MCF 10A (cell line): ENCODE data around the gene RNU6-9. TPM values are rescaled to one million over a fixed set of nuclear protein-coding genes. Genes with fewer than 3 reads are reported as not detected.

Experiments
- BruUV-seq: library from RNA; stranded (reverse); fragments of 400-500 nt; replicated peaks from 2 replicates; lab custom pipeline; 2021; lab: Mats Ljungman, UMichigan
- CTCF ChIA-PET: fragments of 300-600 bp; sonication (Branson Sonifier 250); formaldehyde crosslinking; extraction: SDS; loops from one replicate; lab custom pipeline; 2021; ENCODE audit warnings: antibody characterized with exemption, inconsistent platforms; lab: Yijun Ruan, JAX
- POLR2A ChIA-PET: fragments of 300-600, 350-650 bp; sonication (Branson Sonifier 250); formaldehyde crosslinking; extraction: SDS; loops from one replicate; lab custom pipeline; 2020; ENCODE audit warnings: antibody characterized with exemption, inconsistent platforms; lab: Yijun Ruan, JAX
- DNase-seq: peaks from one replicate; pipeline ENCODE4 v3.0.0-alpha.2; 2018; ENCODE audit not compliant: unreplicated experiment
- H3K27ac Mint-ChIP-seq: one replicate; pipeline ENCODE4 v1.8.0; 2022; ENCODE audit warnings: mild to moderate bottlenecking, low read depth, mixed read lengths; ENCODE audit not compliant: unreplicated experiment
- H3K27me3 Mint-ChIP-seq: one replicate; pipeline ENCODE4 v1.8.0; 2022; ENCODE audit warnings: mixed read lengths; ENCODE audit not compliant: insufficient read depth, unreplicated experiment
- H3K36me3 Mint-ChIP-seq: one replicate; pipeline ENCODE4 v1.8.0; 2022; ENCODE audit warnings: mild to moderate bottlenecking, moderate library complexity, mixed read lengths; ENCODE audit not compliant: insufficient read depth, unreplicated experiment
- H3K4me1 Mint-ChIP-seq: one replicate; pipeline ENCODE4 v1.8.0; 2022; ENCODE audit warnings: mixed read lengths; ENCODE audit not compliant: insufficient read depth, unreplicated experiment
- H3K4me3 Mint-ChIP-seq: one replicate; pipeline ENCODE4 v1.8.0; 2022; ENCODE audit warnings: mild to moderate bottlenecking, moderate library complexity, mixed read lengths; ENCODE audit not compliant: unreplicated experiment
- H3K9me3 Mint-ChIP-seq: one replicate; pipeline ENCODE4 v1.8.0; 2022; ENCODE audit warnings: mixed read lengths; ENCODE audit not compliant: unreplicated experiment
- intact Hi-C: fragments of 100-400 bp; cut with micrococcal nuclease; formaldehyde crosslinking; loops from 2 replicates; pipeline ENCODE4 v1.14.1; 2022
- total RNA-seq: library from RNA; stranded (reverse); gene quantifications from 2 replicates; pipeline ENCODE4 v1.2.3, GENCODE V29; 2022
- TF ChIP-seq, protein P1 (sequence below): fragments of 200-600 bp; IDR thresholded peaks from one replicate; pipeline ENCODE4 v1.8.0; 2022; ENCODE audit warnings: antibody characterized with exemption, mild to moderate bottlenecking; ENCODE audit not compliant: unreplicated experiment

The RNU6-9 gene
- total RNA-seq, 1 experiment from 2014 or later = not detected

DNA sequence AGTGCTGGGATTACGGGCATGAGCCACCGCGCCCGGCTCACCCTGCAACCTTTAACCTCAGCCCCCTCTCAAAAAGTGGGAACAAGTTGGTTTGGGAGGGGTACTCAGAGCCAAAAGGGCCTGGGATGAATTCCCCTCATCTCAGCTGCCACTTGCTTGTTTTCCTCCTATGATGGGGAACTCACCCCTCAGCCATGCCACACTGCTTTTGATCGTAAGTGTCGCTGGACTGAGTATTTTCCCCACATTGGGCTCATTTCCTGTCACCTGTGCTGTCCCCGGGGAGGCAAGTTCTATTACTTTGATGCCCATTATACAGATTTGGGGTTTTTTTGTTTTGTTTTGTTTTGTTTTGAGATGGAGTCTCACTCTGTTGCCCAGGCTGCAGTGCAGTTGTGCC lies 13.2 kb downstream of the RNU6-9 start:
- Mint-ChIP-seq H3K9me3 (no peaks in the 10 kb centered on the region), H3K27ac (no peak overlapping the region), H3K4me3 (no peak overlapping the region), H3K36me3 (peaks cover 24% of the 10 kb centered on the region), H3K4me1 (peaks cover 9% of the 10 kb centered on the region), H3K27me3 (no peaks in the 10 kb centered on the region)
- no TSS peak for BruUV-seq
- ChIA-PET POLR2A (no interaction called here), CTCF (interaction anchor here (0.8 kb wide), 1 partner anchor 11 kb away, joined by 3 read pairs; no protein-coding TSS in a partner anchor)
- TF ChIP-seq, protein P1, sequence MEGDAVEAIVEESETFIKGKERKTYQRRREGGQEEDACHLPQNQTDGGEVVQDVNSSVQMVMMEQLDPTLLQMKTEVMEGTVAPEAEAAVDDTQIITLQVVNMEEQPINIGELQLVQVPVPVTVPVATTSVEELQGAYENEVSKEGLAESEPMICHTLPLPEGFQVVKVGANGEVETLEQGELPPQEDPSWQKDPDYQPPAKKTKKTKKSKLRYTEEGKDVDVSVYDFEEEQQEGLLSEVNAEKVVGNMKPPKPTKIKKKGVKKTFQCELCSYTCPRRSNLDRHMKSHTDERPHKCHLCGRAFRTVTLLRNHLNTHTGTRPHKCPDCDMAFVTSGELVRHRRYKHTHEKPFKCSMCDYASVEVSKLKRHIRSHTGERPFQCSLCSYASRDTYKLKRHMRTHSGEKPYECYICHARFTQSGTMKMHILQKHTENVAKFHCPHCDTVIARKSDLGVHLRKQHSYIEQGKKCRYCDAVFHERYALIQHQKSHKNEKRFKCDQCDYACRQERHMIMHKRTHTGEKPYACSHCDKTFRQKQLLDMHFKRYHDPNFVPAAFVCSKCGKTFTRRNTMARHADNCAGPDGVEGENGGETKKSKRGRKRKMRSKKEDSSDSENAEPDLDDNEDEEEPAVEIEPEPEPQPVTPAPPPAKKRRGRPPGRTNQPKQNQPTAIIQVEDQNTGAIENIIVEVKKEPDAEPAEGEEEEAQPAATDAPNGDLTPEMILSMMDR = no peak
- no peak for DNase-seq
- intact Hi-C loops = no loop called here

DNA sequence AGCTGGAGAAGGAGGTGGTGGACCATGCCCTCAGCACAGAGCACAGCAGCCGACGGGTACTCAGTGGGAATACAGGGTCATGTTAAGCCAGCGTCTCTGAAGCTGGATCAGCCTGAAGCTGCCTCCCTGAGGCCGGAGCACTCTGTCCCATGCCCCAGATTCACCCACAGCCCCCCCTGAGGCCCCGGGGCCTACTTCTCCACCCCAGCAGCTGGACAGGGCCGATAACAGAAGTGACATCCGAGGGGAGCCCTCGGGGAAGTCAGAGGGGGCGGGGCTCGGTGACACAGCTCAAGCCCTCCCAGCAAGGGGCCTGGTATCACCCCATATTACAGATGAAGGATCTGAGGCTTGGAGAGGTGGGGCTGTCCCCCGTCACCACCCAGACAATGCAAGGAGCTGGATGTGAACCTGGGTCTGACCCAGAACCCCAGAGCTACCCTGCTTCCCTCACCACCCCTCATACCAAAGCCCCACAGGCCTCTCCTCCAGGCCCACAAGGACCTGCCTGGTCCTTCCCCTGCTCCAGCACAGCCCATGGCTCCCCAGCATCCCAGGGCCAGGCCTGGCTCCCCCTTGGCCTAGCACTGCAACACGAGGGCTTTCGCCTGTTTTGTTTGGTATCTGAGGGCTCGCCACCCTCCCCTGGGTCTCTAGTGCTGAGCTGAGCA lies 14.0 kb downstream of the RNU6-9 start:
- no peak for DNase-seq
- BruUV-seq = no TSS peak
- no peak overlapping the region for H3K4me3 Mint-ChIP-seq
- H3K36me3 Mint-ChIP-seq = peaks cover 26% of the 10 kb centered on the region
- ChIA-PET CTCF (interaction anchor here (0.8 kb wide), 1 partner anchor 12 kb away, joined by 3 read pairs; no protein-coding TSS in a partner anchor), POLR2A (interaction anchor here (3.3 kb wide), 1 partner anchor 14 kb away, joined by 14 read pairs; the partner anchor contains the start of genes MED16 and RNU6-9)
- TF ChIP-seq, protein P1 = no peak
- peaks cover 9% of the 10 kb centered on the region for H3K4me1 Mint-ChIP-seq
- no peaks in the 10 kb centered on the region for H3K27me3 Mint-ChIP-seq
- no peaks in the 10 kb centered on the region for H3K9me3 Mint-ChIP-seq
- intact Hi-C loops = no loop called here
- H3K27ac Mint-ChIP-seq = no peak overlapping the region

DNA sequence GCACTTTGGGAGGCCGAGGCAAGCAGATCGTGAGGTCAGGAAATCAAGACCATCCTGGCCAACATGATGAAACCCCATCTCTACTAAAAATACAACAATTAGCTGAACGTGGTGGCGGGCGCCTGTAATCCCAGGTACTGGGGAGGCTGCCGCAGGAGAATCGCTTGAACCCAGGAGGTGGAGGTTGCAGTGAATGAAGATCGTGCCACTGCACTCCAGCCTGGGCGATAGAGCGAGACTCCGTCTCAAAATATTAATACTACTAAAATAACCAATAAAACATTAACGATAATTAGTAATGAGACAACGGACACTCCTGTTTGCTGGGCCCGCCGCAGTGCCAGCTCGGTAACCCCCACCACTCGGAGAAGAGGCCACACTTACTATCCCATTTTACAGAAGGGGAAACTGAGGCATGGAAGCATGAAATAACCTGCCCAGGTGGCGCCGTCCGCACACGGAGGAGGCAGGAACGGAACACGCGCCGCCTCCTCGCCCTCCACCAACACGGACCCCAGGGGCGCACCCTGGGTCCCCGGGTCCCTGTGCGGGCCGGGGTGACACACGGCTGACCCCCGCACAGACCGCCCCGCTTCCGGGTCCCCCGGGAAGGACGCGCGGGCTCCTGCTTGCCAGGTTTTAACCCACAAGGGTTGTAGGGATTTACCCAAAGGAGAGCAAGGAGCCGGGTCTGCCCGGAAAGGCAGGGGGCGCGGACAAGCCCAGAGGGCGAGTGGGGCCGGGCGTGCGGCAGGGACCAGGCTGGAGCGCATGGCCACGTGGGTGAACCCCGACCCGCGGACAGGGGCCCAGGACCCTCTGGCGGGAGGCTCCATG lies 18.1 kb downstream of the RNU6-9 start:
- CTCF ChIA-PET = no interaction called here
- intact Hi-C loops = loop anchor here (5.0 kb wide), 1 partner anchor 39 kb away; no protein-coding TSS in a partner anchor
- BruUV-seq = no TSS peak

More for the DNA sequence above, 18.1 kb downstream of the RNU6-9 start:
- no peak overlapping the region for H3K27ac Mint-ChIP-seq
- no peaks in the 10 kb centered on the region for H3K27me3 Mint-ChIP-seq
- no peaks in the 10 kb centered on the region for H3K9me3 Mint-ChIP-seq
- no peak for DNase-seq
- H3K36me3 Mint-ChIP-seq = peaks cover 15% of the 10 kb centered on the region
- H3K4me3 Mint-ChIP-seq = peak overlapping the region; percentile 71
- TF ChIP-seq, protein P1 = no peak
- POLR2A ChIA-PET = interaction anchor here (0.6 to 0.7 kb wide), 2 partner anchors 34 to 115 kb away, joined by 3 read pairs; partner anchors contain the start of gene CNN2
- peaks cover 9% of the 10 kb centered on the region for H3K4me1 Mint-ChIP-seq
